A375 (cell line): ENCODE measurements around the gene MCOLN3. TPM values are rescaled to one million over a fixed set of nuclear protein-coding genes. Genes with fewer than 3 reads are reported as not detected.

ENCODE experiments used
- total RNA-seq: library from RNA; depleted of rRNA; stranded (reverse); fragments of >200 nt; shearing (Covaris generic); gene quantifications from 2 replicates; pipeline ENCODE4 v1.2.3, GENCODE V29; 2014; rRNA removed

The MCOLN3 gene
- 2.6 and 2.7 TPM in 2 replicates for total RNA-seq

GRCh38 chr1:85048296-85049064 lies at the start of gene MCOLN3:
Gene MCOLN3 (minus strand): TSS chr1:85048500. CDS start chr1:85045360, 3,140 bp downstream.

GRCh38 chr1:84996846-84997666 lies 51.2 kb downstream of the MCOLN3 start, which contains the start of gene MCOLN2:
Gene MCOLN2 (minus strand): TSS chr1:84997113. CDS start chr1:84996872, 241 bp downstream.

Other genes with a start within 250 kb of the MCOLN3 start
- 6.8 and 8.7 TPM in 2 replicates for gene LPAR3, start 155.3 kb downstream of the MCOLN3 start, total RNA-seq
- gene MCOLN2, start 51.4 kb downstream of the MCOLN3 start, total RNA-seq, result 11.4 and 14.6 TPM in 2 replicates
- gene SYDE2, start 152.5 kb upstream of the MCOLN3 start, total RNA-seq, result 2.0 and 2.5 TPM in 2 replicates
- gene C1orf52, start 211.2 kb upstream of the MCOLN3 start, total RNA-seq, result 25.4 and 27.3 TPM in 2 replicates
- gene BCL10, start 228.1 kb upstream of the MCOLN3 start, total RNA-seq, result 7.5 and 11.2 TPM in 2 replicates